NOMO-1 treated with dmso at 0.1 percent for 144 hours (cell line): ENCODE data around the gene JAKMIP3.

Experiments used
- DNase-seq: peaks from one replicate; lab custom pipeline; 2025; ENCODE audit not compliant: unreplicated experiment; lab: John Stamatoyannopoulos, UW

The JAKMIP3 gene

DNA sequence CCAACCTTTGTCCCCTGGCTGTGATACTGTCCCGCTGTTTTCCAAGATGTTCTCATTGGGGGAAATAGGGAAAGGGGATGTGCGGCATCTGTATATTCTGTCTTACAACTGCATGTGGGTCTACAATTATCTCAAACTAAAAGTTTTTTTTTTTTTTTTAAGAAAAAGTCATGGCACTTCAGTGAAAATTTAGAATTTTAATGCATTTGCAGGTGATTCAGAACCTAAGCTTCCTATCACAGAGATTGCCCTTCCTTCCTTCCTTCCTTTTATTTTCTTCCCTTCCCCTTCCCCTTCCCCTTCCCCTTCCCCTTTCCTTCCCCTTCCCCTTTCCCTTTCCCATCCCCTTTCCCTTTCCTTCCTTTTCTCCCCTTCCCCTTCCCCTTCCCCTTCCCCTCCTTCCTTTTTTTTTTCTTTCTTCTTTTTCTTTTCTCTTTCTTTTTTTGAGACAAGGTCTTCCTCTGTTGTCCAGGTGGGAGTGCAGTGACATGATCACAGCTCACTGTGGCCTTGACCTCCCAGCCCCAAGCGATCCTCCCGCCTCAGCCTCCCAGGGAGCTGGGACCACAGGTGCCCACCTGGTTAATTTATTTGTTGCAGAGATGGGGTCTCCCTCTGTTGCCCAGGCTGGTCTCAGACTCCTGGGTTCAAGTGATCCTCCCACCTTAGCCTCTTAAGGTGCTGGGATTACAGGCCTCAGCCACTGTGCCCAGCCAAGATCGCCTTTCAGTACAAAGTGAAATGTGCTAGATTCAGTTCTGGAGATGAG, 32.0 kb downstream of the JAKMIP3 start:
- DNase-seq = no peak

DNA sequence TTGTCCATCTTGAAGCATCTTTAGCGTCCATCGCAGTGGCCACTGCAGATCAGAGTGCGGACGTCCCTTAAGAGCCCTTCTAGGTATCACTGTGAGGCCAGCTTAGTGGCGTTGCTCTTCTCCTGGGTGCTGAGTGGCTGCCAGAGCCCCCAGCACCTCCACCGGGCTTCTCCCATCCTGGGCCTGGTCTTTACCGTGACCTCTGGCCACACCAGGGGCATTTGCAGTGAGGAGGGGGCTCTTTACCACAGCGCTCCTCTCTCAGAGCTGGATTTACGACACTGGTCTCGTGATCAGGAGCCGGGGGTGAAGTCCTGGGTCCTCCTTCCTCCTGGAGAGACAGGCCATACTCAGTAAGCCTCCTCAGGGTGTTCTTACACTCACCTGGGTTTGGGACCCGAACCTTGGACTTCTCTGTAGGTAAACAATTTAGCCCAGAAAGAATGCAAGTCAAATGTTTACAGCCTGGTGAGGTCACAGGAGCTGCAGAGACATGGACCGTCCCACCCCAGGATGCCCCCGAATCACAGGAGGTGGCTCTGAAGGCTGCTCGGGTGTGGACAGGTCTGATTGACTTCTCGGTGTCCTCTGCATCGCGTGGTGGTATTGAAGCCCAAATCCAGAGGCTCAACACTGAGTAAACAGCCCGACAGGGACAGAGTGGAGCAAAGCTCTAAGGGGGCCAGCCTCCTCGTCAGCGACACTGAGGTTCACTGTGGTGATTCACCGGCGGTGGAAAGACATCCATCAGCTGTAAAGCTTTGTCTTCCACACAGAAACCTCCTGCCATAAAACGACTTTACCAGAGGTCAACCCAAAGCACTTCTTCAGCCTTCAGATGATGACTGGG, 33.0 kb downstream of the JAKMIP3 start:
- no peak for DNase-seq

DNA sequence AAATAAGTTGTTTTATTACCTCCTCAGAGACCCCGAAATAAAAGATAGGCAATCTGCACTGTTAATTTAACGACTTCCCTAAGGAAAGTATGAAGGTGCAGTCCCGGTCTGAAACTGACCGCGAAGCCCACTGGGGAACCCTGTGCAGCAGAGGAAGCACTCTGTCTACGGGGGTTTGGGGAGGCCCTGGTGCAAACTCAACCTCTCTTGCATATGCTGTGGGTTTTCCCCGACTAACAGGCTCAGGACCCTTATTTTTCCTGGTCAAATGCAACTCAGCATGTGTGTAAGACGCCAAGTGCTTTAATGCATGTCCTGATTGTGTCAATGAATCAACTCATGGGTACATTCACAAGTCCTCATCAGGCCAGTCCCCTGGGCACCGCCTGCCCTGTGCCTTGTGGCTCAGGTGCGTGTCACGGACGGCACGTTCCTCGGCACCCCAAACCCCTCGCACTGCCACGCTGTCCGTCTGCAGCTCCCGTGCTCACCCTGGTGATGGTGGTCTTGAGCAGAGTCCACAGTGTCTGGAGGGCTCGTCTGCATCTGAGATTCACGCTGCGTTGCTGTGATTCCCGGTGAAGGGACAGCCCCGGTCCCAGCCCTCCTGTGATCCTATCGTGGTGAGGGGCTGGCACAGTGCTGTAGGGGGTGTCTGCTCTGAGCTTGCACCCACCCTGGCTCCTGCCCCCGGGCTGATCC, 33.8 kb downstream of the JAKMIP3 start:
- DNase-seq = no peak

DNA sequence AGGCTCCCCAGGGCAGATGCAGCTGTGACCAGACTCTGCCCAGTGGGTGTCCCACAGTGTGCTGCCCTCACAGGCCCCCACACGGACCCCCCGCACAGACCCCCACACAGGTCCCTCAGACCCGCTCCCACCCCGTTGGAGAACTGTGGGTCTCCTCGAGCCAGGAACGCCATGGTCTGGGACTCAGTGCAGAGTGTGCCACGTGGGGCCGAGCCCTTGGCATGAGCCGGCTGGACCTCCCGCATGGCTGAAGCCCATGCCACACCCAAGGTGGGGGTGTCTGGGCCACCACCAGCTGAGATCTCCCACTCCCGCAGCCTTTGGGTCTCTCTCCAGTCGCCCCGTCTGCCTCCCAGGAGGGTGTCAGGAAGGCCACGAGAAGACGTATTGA, 34.3 kb downstream of the JAKMIP3 start:
- DNase-seq = no peak

DNA sequence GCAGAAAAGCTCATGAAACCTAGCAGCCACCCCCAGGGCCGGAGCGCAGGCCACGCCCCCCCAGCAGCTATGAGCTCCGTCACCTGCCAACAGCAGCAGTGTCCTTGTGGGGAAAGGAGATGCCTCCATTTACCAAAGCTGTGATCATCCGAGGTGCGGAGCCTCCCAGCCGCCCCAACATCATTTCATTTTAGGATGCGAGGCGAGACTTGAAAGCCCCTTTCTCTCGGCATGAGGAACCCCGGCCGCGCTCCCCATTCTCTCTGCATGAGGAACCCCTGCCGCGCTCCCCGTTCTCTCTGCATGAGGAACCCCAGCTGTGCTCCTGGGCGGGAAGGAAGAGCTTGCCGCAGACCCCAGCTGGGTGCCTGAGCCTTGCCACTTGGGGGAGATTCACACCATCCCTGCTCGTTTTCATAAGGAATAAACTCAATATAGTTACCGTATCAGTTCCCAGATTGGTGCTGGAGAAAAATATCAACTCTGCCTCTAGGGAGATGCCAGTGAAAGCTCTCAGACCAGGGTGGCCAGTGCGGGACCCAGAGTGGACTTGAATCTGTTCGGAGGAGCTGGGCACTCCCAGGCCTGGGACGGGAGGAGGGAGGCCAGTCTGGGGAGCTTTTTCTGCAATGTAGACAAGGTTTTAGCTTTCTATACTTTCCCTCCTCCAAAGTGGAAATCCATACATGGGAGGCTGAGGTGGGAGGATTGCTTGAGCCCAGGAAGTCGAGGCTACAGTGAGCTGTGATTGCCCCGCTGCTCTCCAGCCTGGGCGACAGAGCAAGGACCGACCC, 35.0 kb downstream of the JAKMIP3 start:
- DNase-seq = no peak

DNA sequence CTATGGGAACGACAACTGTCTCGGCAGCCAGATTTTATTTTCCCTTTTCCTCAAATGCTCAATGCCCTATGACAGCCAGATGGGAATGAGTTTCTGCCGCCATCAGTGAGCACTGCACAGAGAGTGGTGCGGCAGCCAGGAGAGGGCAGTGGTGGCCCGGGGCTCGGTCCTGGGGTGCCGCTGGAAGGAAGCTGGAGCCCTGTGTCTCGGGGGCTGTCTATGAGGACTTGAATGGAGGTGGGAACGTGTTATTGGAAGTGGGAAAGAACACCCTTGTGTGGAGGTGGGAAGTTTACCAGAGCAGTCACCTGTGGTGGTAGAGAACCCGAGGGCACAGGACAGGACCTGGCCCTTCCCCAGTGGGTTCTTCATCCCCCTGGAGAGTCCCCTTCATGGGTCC, 35.8 kb downstream of the JAKMIP3 start:
- no peak for DNase-seq

DNA sequence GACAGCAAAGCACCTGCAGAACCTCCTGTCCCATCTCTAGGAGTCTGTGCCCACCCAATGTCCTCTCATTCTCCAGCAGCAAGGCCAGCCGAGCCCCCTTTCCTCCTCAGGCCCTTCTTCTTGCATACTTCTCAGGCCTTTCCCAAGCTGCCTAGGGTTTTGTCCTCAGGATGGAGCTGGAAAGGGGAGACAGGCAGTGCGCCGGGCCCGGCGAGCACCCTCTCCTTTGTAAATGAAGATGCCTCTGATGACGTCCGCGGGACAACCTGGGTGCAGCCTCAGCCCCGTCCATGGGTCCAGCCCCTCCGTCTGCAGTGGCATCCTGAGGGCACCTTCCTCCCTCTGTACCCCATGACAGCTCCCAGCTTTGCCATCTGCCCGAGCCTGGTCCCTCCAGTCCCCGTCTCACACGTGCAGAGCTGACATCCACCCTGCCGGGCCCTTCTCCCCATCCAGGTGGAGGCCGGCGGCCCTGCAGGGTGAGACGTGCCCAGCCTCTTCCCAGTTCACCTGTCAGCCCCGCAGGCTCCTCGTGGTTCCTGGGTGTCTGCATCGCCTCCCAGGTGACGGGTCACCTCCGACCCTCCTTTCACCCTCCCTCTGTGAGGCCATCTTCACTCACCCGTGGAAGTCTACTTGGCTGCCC, 36.4 kb downstream of the JAKMIP3 start:
- DNase-seq = no peak

DNA sequence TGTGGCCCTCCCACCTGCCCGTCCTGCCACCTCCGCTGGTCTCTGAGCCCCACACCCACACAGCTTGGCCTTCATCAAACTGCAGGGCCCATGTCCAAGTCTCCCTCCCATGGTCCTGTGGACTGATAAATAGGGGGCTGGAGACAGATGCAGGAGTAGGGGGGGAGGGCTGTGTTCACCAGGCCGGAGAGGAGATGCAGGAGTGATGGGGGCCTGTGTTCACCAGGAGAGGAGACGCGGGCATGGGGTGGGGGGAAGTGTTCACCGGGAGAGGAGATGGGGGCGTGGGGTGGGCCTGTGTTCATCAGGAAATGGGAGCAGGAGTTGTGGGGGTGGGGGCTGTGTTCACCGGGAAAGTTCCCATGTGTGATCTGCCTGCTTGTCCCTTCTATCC, 37.0 kb downstream of the JAKMIP3 start:
- no peak for DNase-seq

DNA sequence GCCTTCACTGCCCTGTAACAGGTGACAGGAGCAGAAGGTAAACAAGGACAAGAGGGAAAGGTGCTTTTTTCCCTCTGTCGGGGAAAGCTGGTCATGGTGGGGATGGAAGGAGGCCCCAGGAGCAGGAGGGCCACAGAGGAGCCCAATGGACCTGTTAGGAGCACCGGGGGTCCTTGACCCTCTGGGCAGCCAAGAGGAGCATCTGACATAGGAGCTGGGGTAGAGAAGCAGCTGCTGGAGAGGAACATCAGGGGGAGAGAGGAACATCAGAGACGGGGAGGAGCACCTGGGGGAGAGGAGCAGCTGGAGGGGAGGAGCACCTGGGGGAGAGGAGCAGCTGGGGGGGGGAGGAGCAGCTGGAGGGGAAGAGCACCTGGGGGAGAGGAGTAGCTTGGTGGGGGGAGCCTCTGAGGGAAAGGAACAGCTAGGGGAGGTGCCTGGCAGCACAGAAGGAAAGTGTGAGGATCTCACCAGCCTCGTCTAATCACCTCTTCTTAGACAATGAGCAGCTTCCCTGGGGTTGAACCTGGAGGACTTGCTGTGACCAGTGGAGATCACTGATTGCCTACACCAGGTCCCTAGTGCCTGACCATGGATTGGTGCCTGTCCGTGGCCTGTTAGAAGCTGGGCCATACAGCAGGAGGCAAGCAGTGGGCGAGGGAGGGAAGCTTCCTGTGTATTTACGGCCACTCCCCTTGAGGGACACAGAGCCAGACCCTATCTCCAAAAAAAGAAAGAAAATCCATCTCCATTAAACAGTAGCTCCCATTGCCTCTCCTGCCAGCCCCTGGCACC, 37.6 kb downstream of the JAKMIP3 start:
- no peak for DNase-seq

DNA sequence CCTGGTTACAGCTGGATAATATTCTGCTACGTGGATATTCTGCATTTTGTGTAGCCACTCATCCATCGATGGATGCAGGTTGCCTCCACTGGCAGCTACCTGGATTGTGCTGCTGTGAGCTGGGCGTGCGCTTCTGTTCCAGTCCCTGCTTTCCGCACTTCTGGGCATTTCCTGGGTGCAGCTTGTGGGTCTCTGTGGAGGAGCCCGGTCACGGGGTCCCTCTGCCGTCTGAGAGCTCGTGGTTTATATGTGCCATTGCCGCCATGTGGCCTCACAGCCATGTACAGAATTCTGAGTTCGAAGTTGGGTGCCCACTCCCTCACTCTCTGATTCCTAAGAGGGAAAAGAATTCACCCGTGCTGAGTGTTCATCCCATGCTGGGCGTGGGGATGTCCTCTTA, 38.3 kb downstream of the JAKMIP3 start:
- no peak for DNase-seq

DNA sequence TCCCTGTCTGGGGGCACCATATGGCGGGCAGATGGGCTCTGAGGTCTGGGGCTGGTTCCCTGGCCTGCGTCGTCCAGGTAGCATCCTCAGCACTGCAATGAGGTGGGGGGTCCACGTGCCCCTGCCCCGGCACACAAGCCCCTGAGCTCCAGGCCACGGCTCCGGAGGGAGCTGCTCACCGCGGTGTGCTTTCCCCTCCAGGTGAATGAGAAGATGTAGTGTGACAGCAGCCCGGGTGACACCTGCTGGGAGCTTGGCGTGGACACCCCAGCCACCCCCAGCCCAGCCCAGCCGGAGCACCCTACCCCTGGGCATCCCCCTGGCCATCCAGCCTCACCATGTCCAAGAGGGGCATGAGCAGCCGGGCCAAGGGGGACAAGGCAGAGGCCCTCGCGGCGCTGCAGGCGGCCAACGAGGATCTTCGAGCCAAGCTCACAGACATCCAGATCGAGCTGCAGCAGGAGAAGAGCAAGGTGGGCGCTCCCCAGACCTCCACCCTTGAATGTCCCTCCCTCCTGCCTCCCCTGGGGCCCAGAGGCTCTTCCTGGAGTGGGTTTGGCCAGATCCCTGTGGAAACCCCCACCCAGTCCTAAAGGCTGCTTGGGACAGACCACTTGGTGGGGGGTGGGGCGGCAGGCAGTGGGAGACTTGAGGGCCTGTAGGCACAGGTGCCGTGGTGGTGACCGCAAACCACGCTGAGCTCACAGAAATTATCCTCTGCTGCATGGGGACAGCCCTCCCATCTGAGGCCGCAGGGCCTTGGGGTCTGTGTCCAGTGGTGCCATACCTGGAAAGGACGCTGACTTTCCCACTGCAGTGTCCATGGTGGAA, 38.9 kb downstream of the JAKMIP3 start:
- no peak for DNase-seq

DNA sequence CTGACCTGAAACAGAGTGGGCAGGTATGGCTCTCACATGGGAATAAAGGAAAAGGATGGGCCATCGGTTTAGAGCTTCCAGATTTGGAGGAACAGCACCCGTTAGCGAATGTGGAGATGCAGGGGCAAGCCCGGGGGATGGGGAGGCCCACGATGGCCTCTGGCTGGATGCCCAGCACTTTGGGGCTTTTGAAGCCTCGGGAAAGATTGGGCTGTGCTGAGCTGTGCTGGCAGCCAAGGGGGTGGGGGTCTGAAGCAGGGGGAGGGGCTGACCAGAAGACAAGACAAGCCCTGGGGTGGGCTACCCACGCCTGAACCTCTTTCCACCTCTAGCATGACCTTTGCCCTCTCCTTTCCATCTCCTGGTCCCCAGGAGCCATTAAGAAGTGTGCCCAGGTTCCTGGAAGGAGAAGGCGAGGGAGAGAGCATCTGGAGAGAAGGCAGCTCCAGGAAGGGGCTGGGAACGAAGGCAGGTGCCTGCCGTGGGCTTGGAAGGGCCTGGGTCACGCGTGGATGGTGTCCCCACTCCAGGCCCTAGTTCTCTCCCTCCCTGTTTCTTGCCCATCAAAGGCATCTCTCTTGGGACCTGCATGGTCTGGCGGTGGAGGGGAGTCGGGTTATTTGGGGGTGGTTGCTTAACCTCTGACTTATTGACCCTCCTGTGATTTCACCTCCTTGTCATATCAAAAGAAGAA, 39.7 kb downstream of the JAKMIP3 start:
- DNase-seq = no peak

DNA sequence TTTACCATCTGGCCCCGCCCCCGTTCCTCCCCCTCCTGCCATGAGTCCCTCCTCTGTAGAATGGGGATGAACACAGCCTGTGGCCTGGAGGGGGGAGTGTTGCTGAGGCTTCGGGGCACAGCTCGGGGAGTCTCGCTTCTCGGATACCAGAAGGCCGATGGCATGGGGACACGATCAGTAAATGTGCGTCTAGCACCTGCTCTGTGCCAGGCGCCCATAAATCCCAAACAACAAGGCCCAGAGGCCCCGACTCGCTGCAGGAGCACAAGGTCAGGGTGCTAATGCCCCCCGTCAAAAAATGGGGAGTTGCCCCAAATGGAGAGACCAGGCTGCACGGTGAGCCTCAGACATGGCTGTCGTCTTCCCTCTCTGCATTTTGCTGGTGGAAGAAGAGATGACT, 40.7 kb downstream of the JAKMIP3 start:
- DNase-seq = no peak

DNA sequence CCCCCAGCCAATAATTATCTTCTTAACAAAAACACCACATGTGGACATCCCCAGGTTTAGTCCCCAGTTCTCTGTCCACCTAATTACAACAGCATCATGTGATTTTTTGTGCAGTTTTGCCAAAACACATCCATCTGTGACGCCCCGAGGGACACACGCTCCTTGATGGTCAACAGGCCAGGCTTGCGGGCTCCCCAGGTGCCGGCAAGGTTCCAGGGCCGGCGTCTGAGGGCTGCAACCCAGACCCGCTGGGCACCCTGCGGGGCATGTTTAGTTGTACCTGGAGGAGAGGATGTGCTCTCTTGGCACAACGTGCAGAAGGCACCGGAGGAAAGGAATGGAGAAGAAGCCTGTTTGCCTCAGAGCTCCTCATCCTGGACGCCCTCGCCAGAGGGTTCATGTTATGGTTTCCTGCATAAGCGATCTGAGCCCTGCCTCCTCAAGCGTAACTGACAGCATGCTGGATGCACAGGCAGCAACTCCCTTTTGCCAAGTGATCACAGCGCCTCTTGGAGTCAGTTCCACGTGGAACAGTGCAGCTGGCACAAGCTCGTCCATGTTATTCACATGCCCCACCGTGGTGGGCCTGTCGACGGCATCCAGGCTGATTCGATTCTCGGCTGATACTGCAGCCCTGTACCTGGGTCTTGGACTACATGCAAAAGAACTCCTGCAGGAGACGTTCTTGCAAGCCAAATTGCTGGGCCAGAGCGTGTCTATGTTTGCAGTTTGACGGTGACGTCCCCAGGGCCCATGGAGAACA, 41.6 kb downstream of the JAKMIP3 start:
- DNase-seq = no peak

DNA sequence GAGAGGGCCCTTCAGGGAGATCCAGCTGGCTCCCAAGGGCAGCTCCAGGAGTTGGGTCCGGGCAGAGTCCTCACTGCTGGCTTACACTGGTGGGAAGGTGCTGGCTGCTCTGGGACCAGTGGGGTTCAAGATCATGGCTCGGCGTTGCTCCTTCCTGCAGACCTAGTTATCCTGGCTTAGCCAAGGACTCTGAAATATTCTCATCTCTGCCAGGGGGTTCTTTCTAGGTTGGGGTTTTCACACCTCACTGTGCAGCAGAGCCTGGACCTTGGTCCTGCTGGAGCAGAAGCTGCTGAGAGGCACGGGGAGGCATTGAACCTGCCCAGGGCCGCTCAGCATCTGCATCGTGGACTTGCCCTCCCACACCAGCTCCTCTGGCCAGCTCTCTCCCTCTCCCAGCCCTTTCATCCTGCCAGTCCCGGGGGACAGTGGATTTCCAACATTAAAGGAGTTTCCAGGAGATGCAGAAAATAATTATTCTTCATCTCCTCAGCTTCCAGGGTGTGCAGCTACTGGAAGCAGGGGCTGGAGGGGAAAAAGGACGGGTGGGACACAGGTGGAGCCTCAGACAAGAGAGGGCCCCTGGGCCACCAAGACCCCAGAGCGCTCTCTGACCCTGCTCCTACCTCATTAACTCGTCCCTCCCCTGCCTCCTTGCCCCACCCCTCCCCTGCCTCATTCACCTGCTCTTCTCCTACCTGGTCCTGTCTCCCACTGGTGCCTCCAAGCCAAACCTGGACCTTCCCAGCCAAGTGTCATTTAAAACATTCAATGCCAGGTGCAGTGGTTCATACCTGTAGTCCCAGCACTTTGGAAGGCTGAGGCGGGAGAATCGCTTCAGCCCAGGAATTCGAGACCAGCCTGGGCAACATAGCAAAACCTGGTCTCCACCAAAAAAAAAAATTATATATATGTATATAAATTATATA, 42.5 kb downstream of the JAKMIP3 start:
- no peak for DNase-seq

DNA sequence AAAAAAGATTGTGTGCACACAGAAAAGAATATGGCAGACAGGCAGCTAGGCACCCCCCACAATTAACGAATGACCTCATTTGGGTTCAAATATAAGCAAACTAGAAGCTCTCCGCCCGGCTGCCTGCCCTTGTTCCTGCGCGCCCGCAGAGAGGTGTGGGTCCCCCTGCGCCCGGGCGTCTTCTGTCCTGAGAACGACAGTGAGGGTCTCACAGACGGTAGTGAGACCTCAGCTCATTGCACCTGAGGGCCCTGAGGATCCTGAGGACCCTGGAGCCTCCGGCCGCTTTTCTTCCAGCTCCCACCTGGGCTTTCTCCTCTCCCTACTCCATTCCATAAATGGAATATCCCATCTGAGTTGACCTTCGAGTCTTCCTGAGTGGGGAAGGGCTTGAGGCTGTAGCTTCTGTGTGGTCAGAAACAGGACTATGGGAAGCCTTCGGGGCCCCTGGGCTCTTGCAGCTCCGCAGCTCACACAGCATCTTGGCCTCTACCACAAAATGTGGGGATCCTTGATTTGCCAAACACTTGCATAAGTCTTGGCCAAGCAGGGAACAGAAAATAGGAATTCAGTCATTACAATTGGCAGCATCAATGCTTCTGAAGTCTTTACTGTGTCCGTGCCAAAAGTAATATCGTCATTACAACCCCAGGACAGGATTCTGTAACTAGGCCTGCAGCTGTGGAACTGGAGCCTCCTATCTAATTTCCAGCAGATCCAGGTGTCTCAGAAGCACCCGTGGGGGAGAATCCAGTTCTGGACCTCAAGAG, 43.8 kb downstream of the JAKMIP3 start:
- no peak for DNase-seq
